AG04449 (cell line): Measurements from ENCODE around the gene HACL1.

ENCODE experiments used
- CTCF ChIA-PET: fragments of 350-600 bp; formaldehyde crosslinking; extraction: SDS; loops from one replicate; lab custom pipeline; 2021; ENCODE audit warnings: antibody characterized with exemption; lab: Yijun Ruan, JAX
- POLR2A ChIA-PET: fragments of 400-600, 350-600 bp; formaldehyde crosslinking; extraction: SDS; loops from one replicate; lab custom pipeline; 2020; ENCODE audit warnings: antibody characterized with exemption, inconsistent platforms; lab: Yijun Ruan, JAX
- DNase-seq: peaks from one replicate; pipeline ENCODE4 v3.0.0-alpha.2; 2010; ENCODE audit warnings: low read depth, low spot score
- H3K4me3 ChIP-seq: 2 replicates; pipeline ENCODE4 v1.5.1; 2011; ENCODE audit warnings: low read depth, mild to moderate bottlenecking, control low read depth, low read length
- TF ChIP-seq, protein P1 (sequence below): IDR thresholded peaks from one replicate; pipeline ENCODE4 v1.5.1; 2011; ENCODE audit warnings: mild to moderate bottlenecking, moderate library complexity, low read length, control low read depth, inconsistent platforms; ENCODE audit not compliant: insufficient read depth; ENCODE audit errors: missing control alignments

HACL1 gene

DNA sequence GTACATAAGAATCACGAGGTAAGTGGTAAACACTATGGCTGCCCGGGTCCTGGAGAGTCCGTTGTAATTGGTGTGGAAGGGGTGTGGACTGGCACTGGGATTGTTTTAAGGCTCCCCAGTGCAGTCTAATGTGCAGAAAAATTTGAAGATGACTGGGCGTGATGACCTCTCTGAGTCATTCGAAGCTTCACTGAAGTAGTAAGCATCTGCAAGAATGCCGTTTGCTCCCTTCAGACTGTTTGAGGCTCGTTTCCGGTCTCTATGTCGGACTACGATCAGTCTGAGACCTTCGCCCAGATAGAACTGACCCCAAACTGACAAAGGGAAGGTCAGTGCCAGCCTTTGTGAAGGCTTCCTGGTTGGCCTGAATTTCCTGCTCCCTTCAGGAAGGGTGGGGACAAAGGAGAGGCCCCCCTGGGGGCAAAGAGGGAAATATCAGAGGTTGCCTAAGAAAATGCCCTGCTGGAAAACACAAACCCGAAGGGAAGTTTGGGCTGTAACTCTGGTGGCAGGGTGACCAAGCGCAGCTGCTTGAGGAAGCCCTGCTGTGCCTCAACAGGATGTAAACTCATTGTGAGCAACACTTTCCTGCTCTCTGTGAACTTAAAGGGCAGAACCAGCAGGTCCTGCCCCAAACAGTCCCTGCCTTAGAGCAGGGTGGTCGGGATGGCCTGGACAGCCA, 34.8 kb upstream of the HACL1 start:
- peak overlapping the region; percentile 19 for H3K4me3 ChIP-seq
- POLR2A ChIA-PET, result interaction anchor here (3.0 kb wide), 1 partner anchor 11 kb away, joined by 29 read pairs; no protein-coding TSS in a partner anchor
- DNase-seq, result peak; percentile 88
- CTCF ChIA-PET, result interaction anchor here (0.9 to 4.2 kb wide), 5 partner anchors 10 to 180 kb away, joined by 3 to 22 read pairs (median 4); no protein-coding TSS in a partner anchor
- TF ChIP-seq, protein P1, sequence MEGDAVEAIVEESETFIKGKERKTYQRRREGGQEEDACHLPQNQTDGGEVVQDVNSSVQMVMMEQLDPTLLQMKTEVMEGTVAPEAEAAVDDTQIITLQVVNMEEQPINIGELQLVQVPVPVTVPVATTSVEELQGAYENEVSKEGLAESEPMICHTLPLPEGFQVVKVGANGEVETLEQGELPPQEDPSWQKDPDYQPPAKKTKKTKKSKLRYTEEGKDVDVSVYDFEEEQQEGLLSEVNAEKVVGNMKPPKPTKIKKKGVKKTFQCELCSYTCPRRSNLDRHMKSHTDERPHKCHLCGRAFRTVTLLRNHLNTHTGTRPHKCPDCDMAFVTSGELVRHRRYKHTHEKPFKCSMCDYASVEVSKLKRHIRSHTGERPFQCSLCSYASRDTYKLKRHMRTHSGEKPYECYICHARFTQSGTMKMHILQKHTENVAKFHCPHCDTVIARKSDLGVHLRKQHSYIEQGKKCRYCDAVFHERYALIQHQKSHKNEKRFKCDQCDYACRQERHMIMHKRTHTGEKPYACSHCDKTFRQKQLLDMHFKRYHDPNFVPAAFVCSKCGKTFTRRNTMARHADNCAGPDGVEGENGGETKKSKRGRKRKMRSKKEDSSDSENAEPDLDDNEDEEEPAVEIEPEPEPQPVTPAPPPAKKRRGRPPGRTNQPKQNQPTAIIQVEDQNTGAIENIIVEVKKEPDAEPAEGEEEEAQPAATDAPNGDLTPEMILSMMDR, result no peak

DNA sequence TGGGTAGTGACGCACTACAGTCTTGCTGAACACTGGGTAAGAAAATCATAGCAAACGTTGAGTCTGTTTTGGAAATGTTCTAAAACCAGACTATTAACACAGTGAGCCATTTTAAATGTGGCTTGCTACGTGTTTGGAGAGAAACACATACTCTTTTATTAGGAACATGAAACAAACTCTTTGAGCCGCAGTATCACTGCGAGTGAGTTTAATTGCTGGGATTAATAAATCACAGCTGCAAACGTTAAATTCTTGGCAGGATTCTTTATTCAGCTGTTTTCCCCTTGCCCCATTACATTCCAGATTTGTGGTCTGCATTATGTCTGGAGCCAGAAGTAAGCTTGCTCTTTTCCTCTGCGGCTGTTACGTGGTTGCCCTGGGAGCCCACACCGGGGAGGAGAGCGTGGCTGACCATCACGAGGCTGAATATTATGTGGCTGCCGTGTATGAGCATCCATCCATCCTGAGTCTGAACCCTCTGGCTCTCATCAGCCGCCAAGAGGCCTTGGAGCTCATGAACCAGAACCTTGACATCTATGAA, 33.8 kb upstream of the HACL1 start:
- TF ChIP-seq, protein P1, result no peak
- DNase-seq, result peak; percentile 71
- H3K4me3 ChIP-seq, result no peak overlapping the region
- ChIA-PET CTCF (interaction anchor here (0.7 to 4.2 kb wide), 12 partner anchors 11 to 423 kb away, joined by 3 to 22 read pairs (median 3); no protein-coding TSS in a partner anchor), POLR2A (interaction anchor here (0.7 to 3.0 kb wide), 3 partner anchors 12 to 162 kb away, joined by 4 to 29 read pairs (median 6); partner anchors contain the start of gene ANKRD28)

DNA sequence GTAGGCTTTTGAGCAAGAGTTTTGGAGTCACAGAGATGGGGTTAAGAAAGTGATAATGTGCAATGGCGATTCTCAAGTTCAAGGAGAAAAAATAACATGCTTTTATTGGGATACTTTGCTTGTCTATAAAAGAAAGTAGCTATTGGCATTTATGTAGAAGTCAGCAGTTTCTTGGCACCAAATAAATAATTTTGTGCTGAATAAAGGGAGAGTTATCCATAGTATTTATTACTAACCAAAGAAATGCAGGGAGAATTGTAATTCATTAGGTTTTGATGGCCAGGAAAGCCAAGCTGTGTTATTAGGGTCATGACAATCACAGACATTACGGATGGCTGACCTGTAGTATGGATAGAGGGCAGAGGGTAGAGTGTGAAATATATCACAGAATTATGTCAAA, 33.3 kb upstream of the HACL1 start:
- CTCF ChIA-PET, result interaction anchor here (0.7 to 4.2 kb wide), 13 partner anchors 11 to 613 kb away, joined by 3 to 22 read pairs (median 3); no protein-coding TSS in a partner anchor
- TF ChIP-seq, protein P1, result no peak
- no peak for DNase-seq
- POLR2A ChIA-PET, result interaction anchor here (1.7 to 3.0 kb wide), 2 partner anchors 12 to 163 kb away, joined by 6 to 29 read pairs; partner anchors contain the start of gene ANKRD28
- no peak overlapping the region for H3K4me3 ChIP-seq

DNA sequence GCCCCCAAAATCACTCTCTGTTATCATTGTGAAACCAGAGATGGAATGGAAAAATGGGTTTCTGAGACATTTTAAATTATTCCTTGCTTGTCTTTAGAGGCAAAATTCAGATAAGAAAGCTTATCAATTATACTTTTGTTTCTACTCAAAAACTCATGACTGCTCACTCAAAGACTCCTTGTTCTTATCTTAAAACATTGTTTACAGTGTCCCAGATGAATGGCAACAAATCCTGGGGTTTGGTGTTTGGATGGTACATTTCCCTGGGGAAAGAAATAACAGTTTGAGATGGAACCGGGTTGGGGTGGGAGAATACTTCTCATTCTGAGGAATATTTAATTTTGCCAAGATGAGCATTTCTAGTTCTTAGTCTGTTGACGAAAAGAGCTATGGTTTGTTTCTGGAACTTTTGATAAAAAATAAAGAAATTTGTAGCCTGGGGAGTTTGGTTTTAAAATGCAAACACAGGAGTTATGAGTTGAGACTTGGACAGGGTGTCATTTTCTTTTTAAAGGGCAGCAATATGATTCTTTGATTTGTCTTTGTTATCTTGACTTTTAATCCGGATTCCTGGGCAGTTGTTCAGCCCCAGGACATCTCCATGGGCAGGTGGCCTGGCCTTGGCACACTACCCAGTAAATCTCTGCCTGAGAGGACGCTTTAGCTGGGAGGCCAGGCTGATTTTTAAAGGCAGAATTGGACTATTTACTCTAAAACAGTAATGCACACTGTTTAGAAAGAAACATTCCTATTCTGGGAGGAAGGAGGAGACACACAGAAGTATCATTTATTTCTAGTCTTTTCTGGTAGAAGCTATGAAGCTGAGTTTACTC, 32.6 kb upstream of the HACL1 start:
- POLR2A ChIA-PET, result interaction anchor here (1.7 to 3.0 kb wide), 2 partner anchors 13 to 164 kb away, joined by 6 to 29 read pairs; partner anchors contain the start of gene ANKRD28

DNA sequence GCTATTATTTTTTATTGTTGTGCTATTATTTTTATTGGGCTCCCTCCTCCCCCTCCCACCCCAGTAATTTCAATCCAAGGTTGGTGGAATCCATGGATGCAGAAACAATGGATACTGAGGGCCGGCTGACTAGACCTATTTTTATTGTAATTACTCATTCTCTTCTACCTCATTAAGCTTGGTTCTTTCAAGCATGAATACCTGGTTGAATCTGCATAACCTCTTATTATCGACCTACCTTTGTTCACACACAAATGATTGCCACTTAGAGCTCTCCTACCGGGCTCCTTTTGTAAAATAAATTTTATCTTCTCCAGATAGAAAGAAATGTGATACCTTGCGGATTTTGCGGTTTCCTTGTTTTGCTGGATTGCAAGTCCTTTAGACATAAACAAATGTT, 31.8 kb upstream of the HACL1 start:
- POLR2A ChIA-PET, result no interaction called here
- CTCF ChIA-PET, result interaction anchor here (1.8 kb wide), 1 partner anchor 179 kb away, joined by 12 read pairs; no protein-coding TSS in a partner anchor
- no peak for DNase-seq
- TF ChIP-seq, protein P1, result no peak
- H3K4me3 ChIP-seq, result no peak overlapping the region

More for the DNA sequence above, 32.6 kb upstream of the HACL1 start:
- no peak overlapping the region for H3K4me3 ChIP-seq
- TF ChIP-seq, protein P1, result no peak
- CTCF ChIA-PET, result interaction anchor here (0.7 to 4.2 kb wide), 11 partner anchors 10 to 614 kb away, joined by 3 to 22 read pairs (median 3); no protein-coding TSS in a partner anchor
- DNase-seq, result no peak
